GM21825 (cell line): ENCODE measurements around the gene NLRP12.
"Not testable (repeated sequence)": the region's sequence is repeated elsewhere in the genome, so short reads cannot be mapped to it uniquely, and the experiment has no call there.

Experiments used
- ATAC-seq: cut with Tn5 transposase; IDR thresholded peaks from one replicate; pipeline ENCODE4 v1.9.1; 2021; ENCODE audit warnings: mild to moderate bottlenecking, moderate library complexity; ENCODE audit not compliant: unreplicated experiment

The NLRP12 gene

GRCh38 chr19:53781332-53781731 is 42.8 kb downstream of the NLRP12 start:
- not testable (repeated sequence) for ATAC-seq

GRCh38 chr19:53780506-53780905 is 43.6 kb downstream of the NLRP12 start:
- no peak for ATAC-seq

GRCh38 chr19:53775524-53775923 is 48.6 kb downstream of the NLRP12 start:
- ATAC-seq = no peak

GRCh38 chr19:53774491-53774890 is 49.6 kb downstream of the NLRP12 start:
- not testable (repeated sequence) for ATAC-seq

- ATAC-seq = no peak
These were observed 50.1 kb downstream of the NLRP12 start for GRCh38 chr19:53773999-53774398.

- no peak for ATAC-seq
These were observed 51.2 kb downstream of the NLRP12 start for GRCh38 chr19:53772943-53773342.

- no peak for ATAC-seq
These were observed 53.0 kb downstream of the NLRP12 start for GRCh38 chr19:53771144-53771543.

GRCh38 chr19:53769696-53770309 is 54.3 kb downstream of the NLRP12 start:
- not testable (repeated sequence) for ATAC-seq

GRCh38 chr19:53768401-53768800 is 55.7 kb downstream of the NLRP12 start:
- no peak for ATAC-seq

GRCh38 chr19:53758991-53759390 is 65.1 kb downstream of the NLRP12 start:
- ATAC-seq = not testable (repeated sequence)
